ENCODE results near the gene CCDC197. TPM values are rescaled to one million over a fixed set of nuclear protein-coding genes. Genes with fewer than 3 reads are reported as not detected.

CCDC197 gene
- total RNA-seq, 4 donors from 2014 or later = not detected

DNA sequence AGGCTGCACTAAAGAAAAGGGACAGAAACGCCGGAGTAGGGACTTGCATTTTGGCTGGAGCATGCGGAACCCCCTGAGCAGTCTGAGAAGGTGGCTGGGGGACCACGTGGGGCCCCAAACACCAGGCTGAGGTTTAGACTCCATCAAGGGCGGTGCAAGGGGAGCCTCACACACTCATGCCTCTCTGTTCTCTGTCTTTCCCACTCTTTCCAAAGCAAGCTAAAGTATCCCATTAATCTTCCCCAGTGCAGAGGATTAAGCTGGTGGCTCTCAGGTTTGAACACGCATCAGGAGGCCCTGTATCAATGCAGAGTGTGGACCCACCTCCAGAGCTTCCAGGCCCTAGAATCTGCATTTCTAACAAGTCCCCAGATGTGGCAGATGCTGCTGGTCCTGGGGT is 13.5 kb downstream of the CCDC197 start:
- Histone ChIP-seq H3K9me3 (no peaks in the 10 kb centered on the region), H3K4me1 (no peaks in the 10 kb centered on the region), H3K27me3 (no peaks in the 10 kb centered on the region), H3K4me3 (no peak overlapping the region), H3K27ac (no peak overlapping the region), H3K36me3 (no peaks in the 10 kb centered on the region)
- intact Hi-C loops (cut with DNase I; ENCODE audit: low total_unique reads) = no loop called here
- no peak for TF ChIP-seq POLR2A (IDR thresholded peaks at IDR 0.05)
- no peak for TF ChIP-seq CTCF (IDR thresholded peaks at IDR 0.05)
- no peak for DNase-seq

DNA sequence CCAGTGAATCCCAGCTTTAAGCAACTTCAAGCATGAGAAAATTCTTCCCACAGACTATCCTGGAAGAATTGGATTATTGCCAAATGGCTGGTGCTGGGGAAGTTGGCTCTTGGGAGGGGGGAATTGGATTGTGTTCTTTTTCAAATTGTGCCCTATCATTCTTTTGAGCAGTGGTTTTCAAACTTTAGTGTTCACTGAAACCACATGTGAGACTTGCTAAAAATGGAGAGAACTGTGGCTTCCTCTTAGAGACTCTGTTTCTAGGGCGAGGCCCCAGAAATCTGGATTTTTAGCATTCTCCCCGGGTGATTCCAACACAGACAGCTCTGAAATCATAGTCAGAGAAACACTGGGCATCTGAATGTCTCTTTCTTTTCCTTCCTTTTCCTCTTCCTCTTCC is 14.7 kb downstream of the CCDC197 start:
- TF ChIP-seq POLR2A (IDR thresholded peaks at IDR 0.05) = no peak
- TF ChIP-seq CTCF (IDR thresholded peaks at IDR 0.05) = no peak
- H3K36me3 ChIP-seq = no peaks in the 10 kb centered on the region
- H3K9me3 ChIP-seq = no peaks in the 10 kb centered on the region
- no peaks in the 10 kb centered on the region for H3K27me3 ChIP-seq
- DNase-seq = no peak
- no peak overlapping the region for H3K4me3 ChIP-seq
- intact Hi-C loops (cut with DNase I; ENCODE audit: low total_unique reads) = no loop called here
- H3K4me1 ChIP-seq = no peaks in the 10 kb centered on the region
- H3K27ac ChIP-seq = no peak overlapping the region

GRCh38 chr14:94014382-94014781 is 17.3 kb downstream of the CCDC197 start:
- intact Hi-C loops (cut with DNase I; ENCODE audit: low total_unique reads) = no loop called here
- no peaks in the 10 kb centered on the region for H3K4me1 ChIP-seq

DNA sequence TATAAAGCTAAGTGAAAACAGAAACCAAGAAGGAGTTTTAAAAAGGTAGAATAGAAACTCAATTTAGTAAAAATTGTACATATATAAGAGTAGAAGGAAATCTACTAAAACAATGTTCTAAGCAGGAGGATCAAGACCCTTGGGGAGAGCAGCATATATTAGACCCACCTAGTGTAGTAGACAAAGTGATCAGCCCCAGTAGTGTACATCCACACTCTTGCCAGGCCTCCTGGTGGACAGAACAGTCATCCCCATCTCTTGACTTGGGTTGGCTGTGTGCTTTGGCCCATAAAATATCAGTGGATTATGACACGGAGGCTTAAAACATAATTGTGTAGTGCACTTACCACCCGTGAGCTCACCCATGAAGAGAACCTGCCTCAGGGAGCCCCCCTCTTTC is 18.1 kb downstream of the CCDC197 start:
- intact Hi-C loops (cut with DNase I; ENCODE audit: low total_unique reads) = no loop called here
- no peak for DNase-seq

More at GRCh38 chr14:94014382-94014781, 17.3 kb downstream of the CCDC197 start:
- Histone ChIP-seq H3K36me3 (no peaks in the 10 kb centered on the region), H3K9me3 (no peaks in the 10 kb centered on the region), H3K27ac (no peak overlapping the region), H3K27me3 (no peaks in the 10 kb centered on the region), H3K4me3 (no peak overlapping the region)
- no peak for DNase-seq
- no peak for TF ChIP-seq POLR2A (IDR thresholded peaks at IDR 0.05)
- TF ChIP-seq CTCF (IDR thresholded peaks at IDR 0.05) = no peak

GRCh38 chr14:94016446-94016976 is 19.4 kb downstream of the CCDC197 start:
- DNase-seq = no peak
- H3K36me3 ChIP-seq = no peaks in the 10 kb centered on the region
- intact Hi-C loops (cut with DNase I; ENCODE audit: low total_unique reads) = no loop called here
- H3K9me3 ChIP-seq = no peaks in the 10 kb centered on the region
- no peak overlapping the region for H3K27ac ChIP-seq
- H3K27me3 ChIP-seq = no peaks in the 10 kb centered on the region
- H3K4me3 ChIP-seq = no peak overlapping the region
- H3K4me1 ChIP-seq = no peaks in the 10 kb centered on the region
- TF ChIP-seq CTCF (IDR thresholded peaks at IDR 0.05) (no peak), POLR2A (IDR thresholded peaks at IDR 0.05) (no peak)

More for the DNA sequence above, 18.1 kb downstream of the CCDC197 start:
- no peaks in the 10 kb centered on the region for H3K9me3 ChIP-seq
- no peak overlapping the region for H3K4me3 ChIP-seq
- H3K4me1 ChIP-seq = no peaks in the 10 kb centered on the region
- H3K36me3 ChIP-seq = no peaks in the 10 kb centered on the region
- no peaks in the 10 kb centered on the region for H3K27me3 ChIP-seq
- no peak overlapping the region for H3K27ac ChIP-seq
- TF ChIP-seq CTCF (IDR thresholded peaks at IDR 0.05) (no peak), POLR2A (IDR thresholded peaks at IDR 0.05) (no peak)

Data from uterus (tissue), 4 donors.